ENCODE results near the gene KRTAP19-4. TPM values are rescaled to one million over a fixed set of nuclear protein-coding genes. Genes with fewer than 3 reads are reported as not detected.
"Not testable (repeated sequence)": the region's sequence is repeated elsewhere in the genome, so short reads cannot be mapped to it uniquely, and the experiment has no call there.

Gene KRTAP19-4, protein sequence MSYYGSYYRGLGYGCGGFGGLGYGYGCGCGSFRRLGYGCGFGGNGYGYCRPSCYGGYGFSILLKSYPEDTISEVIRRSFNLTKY
- total RNA-seq (2014; rRNA removed; shearing (Covaris generic)) = not detected in 2 replicates

DNA sequence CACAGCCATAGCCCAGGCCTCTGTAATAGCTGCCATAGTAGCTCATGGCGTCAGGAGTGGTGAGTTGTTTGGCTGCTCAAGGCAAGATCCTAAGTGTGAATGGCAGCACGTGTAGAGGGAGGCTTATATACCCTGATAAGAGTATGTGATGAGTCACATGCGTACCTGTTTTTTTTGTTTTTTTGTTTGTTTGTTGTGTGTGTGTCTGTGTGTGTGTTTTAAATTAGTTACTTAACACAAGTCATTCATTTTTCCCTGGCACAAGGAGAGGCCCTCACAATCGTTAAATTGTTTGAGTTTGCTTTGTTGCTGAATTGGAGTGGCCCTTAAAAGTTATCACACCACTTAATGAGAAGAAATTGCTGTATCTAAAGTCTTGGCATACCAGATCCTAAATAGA lies at the start of gene KRTAP19-4:
Gene KRTAP19-4, minus strand, starts transcription at position 101 of the 400 bp plus-strand sequence. Its CDS starts 55 bp downstream, at position 46.
- H3K4me1 ChIP-seq (replicated peaks) = no peaks in the 10 kb centered on the region
- no peaks in the 10 kb centered on the region for H3K27me3 ChIP-seq (replicated peaks)
- no peak for DNase-seq (ENCODE audit: low read depth in 1 of 2, low spot score in 2 of 2)
- no peaks in the 10 kb centered on the region for H3K36me3 ChIP-seq
- no peak within 1 kb of the TSS for H3K27ac ChIP-seq
- no peaks in the 10 kb centered on the region for H3K9me3 ChIP-seq (replicated peaks)
- no peak within 1 kb of the TSS for H3K4me3 ChIP-seq

DNA sequence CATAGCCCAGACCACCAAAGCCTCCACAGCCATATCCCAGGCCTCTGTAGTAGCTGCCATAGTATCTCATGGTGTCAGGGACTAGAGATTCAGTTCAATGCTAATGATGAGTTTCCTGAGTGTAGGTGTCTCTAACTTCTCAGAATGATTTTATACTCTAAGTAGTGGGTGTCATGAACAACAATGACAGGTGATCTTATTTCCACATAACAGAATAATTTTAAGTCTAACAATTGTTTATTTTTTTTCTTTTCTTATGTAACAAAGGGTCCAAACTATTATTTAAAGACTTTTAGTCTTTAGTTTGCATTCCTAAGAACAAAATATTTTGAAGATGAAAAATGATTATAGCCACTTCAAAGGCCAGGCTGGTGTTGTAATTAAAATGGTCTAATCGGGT lies 44.8 kb upstream of the KRTAP19-4 start, which contains the start of gene KRTAP19-6:
Gene KRTAP19-6, minus strand, starts transcription at position 101 of the 400 bp plus-strand sequence. Its CDS starts 31 bp downstream, at position 70.
- no peak for DNase-seq (ENCODE audit: low read depth in 1 of 2, low spot score in 2 of 2)

DNA sequence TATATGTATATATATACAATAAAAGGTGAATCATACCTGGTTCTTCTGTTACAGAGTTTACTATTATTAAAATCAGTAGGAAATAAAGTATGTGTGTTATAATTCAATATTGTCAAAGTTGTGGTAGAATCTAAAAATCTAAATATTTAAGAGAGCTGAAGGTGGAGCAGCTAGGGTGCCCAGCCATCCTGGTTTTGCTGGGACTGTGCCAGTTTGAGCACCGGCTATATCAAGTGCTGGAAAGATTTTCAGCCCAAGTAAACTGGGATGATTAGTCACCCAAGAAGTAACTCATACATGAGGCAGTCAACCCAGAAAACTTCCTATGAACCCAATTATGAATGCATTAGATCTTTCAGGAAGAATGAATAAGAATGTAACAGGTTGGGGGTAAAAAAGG lies 21.9 kb upstream of the KRTAP19-4 start:
- Histone ChIP-seq H3K36me3 (no peaks in the 10 kb centered on the region), H3K4me1 (replicated peaks) (no peaks in the 10 kb centered on the region), H3K4me3 (no peak overlapping the region), H3K9me3 (replicated peaks) (no peaks in the 10 kb centered on the region), H3K27me3 (replicated peaks) (no peaks in the 10 kb centered on the region), H3K27ac (no peak overlapping the region)
- DNase-seq (ENCODE audit: low read depth in 1 of 2, low spot score in 2 of 2) = no peak

More for the DNA sequence above, 44.8 kb upstream of the KRTAP19-4 start, which contains the start of gene KRTAP19-6:
- H3K4me1 ChIP-seq (replicated peaks) = no peaks in the 10 kb centered on the region
- no peaks in the 10 kb centered on the region for H3K36me3 ChIP-seq
- no peak within 1 kb of the TSS for H3K27ac ChIP-seq
- no peaks in the 10 kb centered on the region for H3K27me3 ChIP-seq (replicated peaks)
- H3K4me3 ChIP-seq = no peak within 1 kb of the TSS
- H3K9me3 ChIP-seq (replicated peaks) = no peaks in the 10 kb centered on the region

DNA sequence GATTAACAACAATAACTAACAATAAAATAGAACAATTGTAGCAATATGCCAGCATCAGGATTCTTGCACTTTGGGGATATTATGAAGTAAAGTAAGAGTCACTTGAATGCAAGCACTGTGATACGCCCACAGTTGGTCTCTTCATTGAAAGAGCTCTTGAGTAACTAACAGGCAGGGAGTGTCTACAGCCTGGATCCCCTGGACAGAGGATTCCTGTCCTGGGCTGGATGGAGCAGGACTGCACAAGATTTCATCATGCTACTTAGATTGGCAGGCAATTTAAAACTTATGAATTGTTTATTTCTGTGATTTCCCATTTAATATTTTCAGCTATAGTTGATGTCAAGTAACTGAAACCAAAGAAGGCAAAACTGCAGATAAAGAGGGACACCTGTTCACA lies 18.7 kb upstream of the KRTAP19-4 start:
- H3K4me3 ChIP-seq = no peak overlapping the region
- no peaks in the 10 kb centered on the region for H3K9me3 ChIP-seq (replicated peaks)
- no peak overlapping the region for H3K27ac ChIP-seq
- H3K27me3 ChIP-seq (replicated peaks) = no peaks in the 10 kb centered on the region
- H3K4me1 ChIP-seq (replicated peaks) = no peaks in the 10 kb centered on the region
- no peaks in the 10 kb centered on the region for H3K36me3 ChIP-seq
- DNase-seq (ENCODE audit: low read depth in 1 of 2, low spot score in 2 of 2) = no peak

DNA sequence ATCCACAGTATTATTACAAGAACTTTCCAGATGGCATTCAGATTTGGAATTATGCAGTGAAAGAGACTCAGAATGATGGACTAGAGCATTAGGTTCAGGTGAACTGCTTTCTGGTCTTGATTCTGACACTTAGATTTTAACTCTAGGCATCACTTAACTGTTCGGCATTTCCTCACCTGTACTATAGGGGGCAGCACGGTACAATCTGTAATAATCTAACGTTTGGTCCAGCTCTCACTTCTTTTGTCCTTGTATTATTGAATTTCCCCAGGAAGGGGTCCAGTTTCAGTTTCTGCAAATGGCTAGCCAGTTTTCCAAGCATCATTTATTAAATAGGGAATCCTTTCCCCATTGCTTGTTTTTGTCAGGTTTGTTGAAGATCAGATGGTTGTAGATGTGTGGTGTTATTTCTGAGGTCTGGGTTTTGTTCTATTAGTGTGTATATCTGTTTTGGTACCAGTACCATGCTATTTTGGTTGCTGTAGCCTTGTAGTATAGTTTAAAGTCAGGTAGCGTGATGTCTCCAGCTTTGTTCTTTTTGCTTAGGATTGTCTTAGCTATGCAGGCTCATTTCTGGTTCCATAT lies 8.7 kb upstream of the KRTAP19-4 start:
- not testable (repeated sequence) for H3K4me3 ChIP-seq; H3K9me3 ChIP-seq (replicated peaks); H3K27ac ChIP-seq; H3K4me1 ChIP-seq (replicated peaks); H3K27me3 ChIP-seq (replicated peaks); H3K36me3 ChIP-seq; DNase-seq (ENCODE audit: low read depth in 1 of 2, low spot score in 2 of 2)

DNA sequence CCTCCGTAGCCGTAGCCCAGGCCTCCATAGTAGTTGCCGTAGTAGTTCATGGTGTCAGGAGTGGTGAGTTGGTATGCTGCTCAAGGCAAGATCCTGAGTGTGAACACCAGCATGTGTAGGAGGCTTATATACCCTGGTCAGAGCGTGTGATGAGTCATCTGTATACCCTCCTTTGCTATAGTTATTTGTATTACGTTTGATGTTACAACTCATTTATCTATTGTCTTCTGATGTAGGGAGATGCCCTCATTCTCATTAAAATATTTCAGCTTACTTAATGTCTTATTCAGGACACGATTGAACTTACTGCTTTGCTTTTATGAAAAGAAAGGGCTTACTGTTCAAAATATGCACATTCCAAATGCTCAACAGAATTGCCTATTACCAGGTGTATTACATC lies 5.1 kb upstream of the KRTAP19-4 start, which contains the start of gene KRTAP19-5:
Gene KRTAP19-5, minus strand, starts transcription at position 101 of the 400 bp plus-strand sequence. Its CDS starts 51 bp downstream, at position 50.
- DNase-seq (ENCODE audit: low read depth in 1 of 2, low spot score in 2 of 2) = no peak
- Histone ChIP-seq H3K27me3 (replicated peaks) (no peaks in the 10 kb centered on the region), H3K36me3 (no peaks in the 10 kb centered on the region), H3K9me3 (replicated peaks) (no peaks in the 10 kb centered on the region), H3K4me3 (no peak within 1 kb of the TSS), H3K27ac (no peak within 1 kb of the TSS), H3K4me1 (replicated peaks) (no peaks in the 10 kb centered on the region)

DNA sequence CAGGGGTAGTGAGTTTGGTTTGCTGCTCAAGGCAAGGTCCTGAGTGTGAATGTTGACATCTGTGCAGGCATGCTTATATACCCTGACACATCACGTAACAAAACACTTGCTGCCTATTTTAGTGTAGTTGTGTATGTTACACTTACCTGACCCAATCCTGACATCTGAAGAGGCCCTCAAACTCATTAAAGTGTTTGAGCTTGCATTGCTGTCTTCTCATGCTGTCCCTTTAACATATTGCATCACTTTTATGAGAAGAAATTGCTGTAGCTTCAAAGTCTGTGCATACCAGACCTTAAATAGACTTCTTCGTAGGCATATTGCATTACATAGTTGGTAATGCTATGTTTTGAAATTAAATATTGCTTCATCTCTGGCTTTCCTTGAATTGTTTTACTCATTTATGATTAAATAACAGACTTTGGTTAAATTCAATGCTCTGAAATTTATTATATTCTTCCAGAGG lies 5.0 kb downstream of the KRTAP19-4 start, which contains the start of gene KRTAP19-3:
Gene KRTAP19-3, minus strand, starts transcription at position 51 of the 466 bp plus-strand sequence. CDS start 56 bp downstream, outside the sequence.
- Histone ChIP-seq H3K36me3 (no peaks in the 10 kb centered on the region), H3K4me1 (replicated peaks) (no peaks in the 10 kb centered on the region), H3K27me3 (replicated peaks) (no peaks in the 10 kb centered on the region), H3K4me3 (no peak within 1 kb of the TSS), H3K9me3 (replicated peaks) (no peaks in the 10 kb centered on the region), H3K27ac (no peak within 1 kb of the TSS)
- DNase-seq (ENCODE audit: low read depth in 1 of 2, low spot score in 2 of 2) = no peak

DNA sequence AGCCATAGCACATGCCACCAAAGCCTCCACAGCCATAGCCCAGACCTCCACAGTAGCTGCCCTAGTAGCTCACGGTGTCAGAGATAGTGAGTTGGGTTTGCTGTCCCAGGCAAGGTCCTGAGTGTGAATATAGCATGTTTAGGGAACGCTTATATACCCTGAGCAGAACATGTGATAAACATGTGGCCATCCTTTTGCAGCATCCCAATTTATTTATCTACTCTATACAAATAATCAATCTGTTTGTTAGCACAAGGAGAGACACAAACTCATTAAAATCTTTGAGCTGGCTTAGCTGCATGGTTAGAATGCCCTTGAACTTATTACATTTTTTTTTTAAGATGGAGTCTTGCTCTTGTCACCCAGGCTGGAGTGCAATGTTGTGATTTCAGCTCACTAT lies 9.6 kb downstream of the KRTAP19-4 start, which contains the start of gene KRTAP19-2:
Gene KRTAP19-2, minus strand, starts transcription at position 101 of the 400 bp plus-strand sequence. Its CDS starts 88 bp downstream, at position 13.
- no peak within 1 kb of the TSS for H3K27ac ChIP-seq

DNA sequence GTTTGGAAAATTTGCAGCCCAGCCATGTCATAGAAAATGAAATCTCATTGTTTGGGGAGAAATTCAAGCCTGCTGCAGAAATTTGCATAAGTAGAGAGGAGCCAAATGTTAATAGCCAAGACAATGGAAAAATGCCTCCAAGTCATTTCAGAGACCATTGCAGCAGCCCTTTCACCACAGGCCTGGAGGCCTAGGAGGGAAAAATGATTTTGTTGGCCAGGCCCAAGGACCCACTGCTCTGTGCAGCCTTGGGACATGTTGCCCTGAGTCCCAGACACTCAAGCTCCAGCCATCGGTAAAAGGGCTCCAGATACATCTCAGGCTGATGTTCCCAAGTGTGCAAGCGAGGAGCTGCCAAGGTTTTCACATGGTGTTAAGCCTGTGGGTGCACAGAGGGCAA lies 10.8 kb downstream of the KRTAP19-4 start:
- no peaks in the 10 kb centered on the region for H3K27me3 ChIP-seq (replicated peaks)
- H3K9me3 ChIP-seq (replicated peaks) = no peaks in the 10 kb centered on the region
- H3K4me1 ChIP-seq (replicated peaks) = no peaks in the 10 kb centered on the region
- no peaks in the 10 kb centered on the region for H3K36me3 ChIP-seq
- DNase-seq (ENCODE audit: low read depth in 1 of 2, low spot score in 2 of 2) = no peak
- no peak overlapping the region for H3K27ac ChIP-seq
- no peak overlapping the region for H3K4me3 ChIP-seq

More for the DNA sequence above, 9.6 kb downstream of the KRTAP19-4 start, which contains the start of gene KRTAP19-2:
- H3K27me3 ChIP-seq (replicated peaks) = no peaks in the 10 kb centered on the region
- H3K36me3 ChIP-seq = no peaks in the 10 kb centered on the region
- no peak within 1 kb of the TSS for H3K4me3 ChIP-seq
- no peak for DNase-seq (ENCODE audit: low read depth in 1 of 2, low spot score in 2 of 2)
- no peaks in the 10 kb centered on the region for H3K9me3 ChIP-seq (replicated peaks)
- H3K4me1 ChIP-seq (replicated peaks) = no peaks in the 10 kb centered on the region

DNA sequence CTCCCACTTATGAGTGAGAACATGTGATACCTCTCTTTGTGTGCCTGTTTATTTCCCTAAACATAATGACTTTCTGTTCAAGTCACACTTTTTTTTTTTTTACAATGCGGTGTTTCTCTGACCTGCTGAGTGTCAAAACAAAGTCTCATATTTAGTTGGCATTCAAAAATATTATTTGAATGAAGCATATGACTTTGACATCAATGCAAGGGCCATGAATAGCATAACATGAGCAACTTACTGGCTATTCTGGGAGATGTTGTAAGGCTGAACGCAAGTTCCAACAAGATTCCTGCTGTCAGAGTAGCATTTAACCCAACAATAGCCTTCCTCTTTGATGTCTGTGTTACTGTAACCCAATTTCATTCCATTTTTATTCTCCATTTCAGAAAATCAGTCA lies 14.8 kb downstream of the KRTAP19-4 start:
- no peak for DNase-seq (ENCODE audit: low read depth in 1 of 2, low spot score in 2 of 2)
- no peaks in the 10 kb centered on the region for H3K27me3 ChIP-seq (replicated peaks)
- H3K36me3 ChIP-seq = no peaks in the 10 kb centered on the region
- no peaks in the 10 kb centered on the region for H3K9me3 ChIP-seq (replicated peaks)
- H3K4me1 ChIP-seq (replicated peaks) = no peaks in the 10 kb centered on the region
- H3K27ac ChIP-seq = no peak overlapping the region
- H3K4me3 ChIP-seq = no peak overlapping the region

DNA sequence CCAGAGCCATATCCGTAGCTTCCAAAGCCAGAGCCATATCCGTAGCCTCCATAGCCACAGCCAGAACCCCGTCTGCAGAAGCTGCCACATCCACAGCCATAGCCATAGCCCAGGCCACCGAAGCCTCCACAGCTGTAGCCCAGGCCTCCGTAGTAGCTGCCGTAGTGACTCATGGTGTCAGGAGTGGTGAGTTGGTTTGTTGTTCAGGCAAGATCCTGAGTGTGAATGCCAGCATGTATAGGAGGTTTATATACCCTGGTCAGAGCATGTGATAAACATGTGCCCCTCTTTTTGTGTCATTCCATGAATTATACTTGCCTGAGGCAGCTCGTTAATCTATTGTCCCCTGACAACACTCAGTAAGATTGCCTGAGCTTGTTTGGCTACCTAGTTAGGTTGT lies 16.8 kb downstream of the KRTAP19-4 start, which contains the start of gene KRTAP19-1:
Gene KRTAP19-1, minus strand, starts transcription at position 223 of the 400 bp plus-strand sequence. Its CDS starts 50 bp downstream, at position 173.
- H3K4me3 ChIP-seq = no peak within 1 kb of the TSS
- H3K27me3 ChIP-seq (replicated peaks) = no peaks in the 10 kb centered on the region
- H3K27ac ChIP-seq = no peak within 1 kb of the TSS
- DNase-seq (ENCODE audit: low read depth in 1 of 2, low spot score in 2 of 2) = no peak
- H3K36me3 ChIP-seq = no peaks in the 10 kb centered on the region
- H3K4me1 ChIP-seq (replicated peaks) = no peaks in the 10 kb centered on the region
- H3K9me3 ChIP-seq (replicated peaks) = no peaks in the 10 kb centered on the region

DNA sequence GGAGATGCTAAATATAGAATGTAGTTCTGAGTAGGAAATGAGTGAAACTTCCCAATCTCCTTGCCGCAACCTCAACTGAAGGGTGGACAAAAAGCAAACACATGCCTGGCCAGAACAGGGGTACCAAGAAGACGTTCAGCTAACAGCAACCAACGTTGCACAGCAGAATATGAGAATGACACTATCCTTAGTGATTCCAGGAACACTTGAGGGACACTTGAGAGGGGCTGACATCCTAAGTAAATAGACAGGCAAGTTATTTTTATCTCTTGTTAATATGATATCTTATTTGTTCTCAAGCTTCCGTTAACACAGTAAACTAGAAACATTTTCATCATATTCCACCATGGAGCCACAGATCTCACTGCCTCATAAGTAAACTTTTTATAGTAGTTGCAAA lies 17.7 kb downstream of the KRTAP19-4 start:
- Histone ChIP-seq H3K36me3 (no peaks in the 10 kb centered on the region), H3K27me3 (replicated peaks) (no peaks in the 10 kb centered on the region), H3K4me1 (replicated peaks) (no peaks in the 10 kb centered on the region), H3K9me3 (replicated peaks) (no peaks in the 10 kb centered on the region), H3K4me3 (no peak overlapping the region), H3K27ac (no peak overlapping the region)
- no peak for DNase-seq (ENCODE audit: low read depth in 1 of 2, low spot score in 2 of 2)

DNA sequence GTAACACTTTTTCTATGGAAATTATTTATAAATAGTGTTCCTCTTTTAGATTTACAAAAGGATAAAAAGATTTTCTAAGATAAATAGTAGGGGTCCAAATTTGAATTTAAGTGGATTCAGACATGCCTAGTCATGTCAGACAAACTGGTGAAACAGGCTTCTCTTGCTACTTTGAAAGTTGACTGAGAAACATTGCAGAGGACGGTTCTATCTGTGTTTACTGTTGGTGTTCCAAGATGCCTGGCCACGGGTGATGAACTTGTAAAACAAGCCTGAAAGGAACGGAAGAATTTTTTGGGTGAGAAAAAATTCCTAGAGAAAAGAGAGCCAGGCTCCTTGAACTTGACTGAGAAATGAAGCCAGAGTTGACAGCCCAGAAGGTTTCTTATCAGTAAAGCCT lies 19.0 kb downstream of the KRTAP19-4 start:
- H3K27me3 ChIP-seq (replicated peaks) = no peaks in the 10 kb centered on the region
- no peak for DNase-seq (ENCODE audit: low read depth in 1 of 2, low spot score in 2 of 2)
- no peak overlapping the region for H3K27ac ChIP-seq
- H3K4me1 ChIP-seq (replicated peaks) = no peaks in the 10 kb centered on the region
- no peak overlapping the region for H3K4me3 ChIP-seq
- H3K36me3 ChIP-seq = no peaks in the 10 kb centered on the region
- no peaks in the 10 kb centered on the region for H3K9me3 ChIP-seq (replicated peaks)

Data from SJSA1 (cell line).